ENCODE data around the gene ADRA2B.
"Not testable (repeated sequence)": the region's sequence is repeated elsewhere in the genome, so short reads cannot be mapped to it uniquely, and the experiment has no call there.

Gene ADRA2B

GRCh38 chr2:96071087-96071976 is 45.0 kb downstream of the ADRA2B start:
- DNase-seq (ENCODE audit: low read depth in 3 of 3, low spot score in 1 of 3): not testable (repeated sequence)

DNA sequence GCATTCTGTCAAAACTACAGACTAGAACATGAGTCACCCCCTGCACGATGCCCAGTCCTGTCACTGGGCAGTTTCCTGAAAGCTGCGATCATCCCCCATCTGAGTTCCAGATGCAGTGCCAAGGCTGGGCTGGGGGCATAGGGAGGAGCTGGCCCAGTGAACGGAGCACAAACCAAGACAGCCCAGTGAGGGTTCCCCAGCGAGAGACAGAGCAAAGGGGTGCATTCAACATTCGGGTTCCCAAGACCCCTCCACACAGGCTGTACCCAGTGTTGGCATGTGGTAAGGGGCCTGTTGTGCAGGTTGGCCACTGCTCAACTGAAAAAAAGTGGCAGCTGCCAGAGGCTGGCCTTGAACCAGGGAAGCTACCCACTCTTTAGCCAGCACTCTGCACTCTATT is 46.0 kb downstream of the ADRA2B start:
- DNase-seq (ENCODE audit: low read depth in 3 of 3, low spot score in 1 of 3): not testable (repeated sequence)

DNA sequence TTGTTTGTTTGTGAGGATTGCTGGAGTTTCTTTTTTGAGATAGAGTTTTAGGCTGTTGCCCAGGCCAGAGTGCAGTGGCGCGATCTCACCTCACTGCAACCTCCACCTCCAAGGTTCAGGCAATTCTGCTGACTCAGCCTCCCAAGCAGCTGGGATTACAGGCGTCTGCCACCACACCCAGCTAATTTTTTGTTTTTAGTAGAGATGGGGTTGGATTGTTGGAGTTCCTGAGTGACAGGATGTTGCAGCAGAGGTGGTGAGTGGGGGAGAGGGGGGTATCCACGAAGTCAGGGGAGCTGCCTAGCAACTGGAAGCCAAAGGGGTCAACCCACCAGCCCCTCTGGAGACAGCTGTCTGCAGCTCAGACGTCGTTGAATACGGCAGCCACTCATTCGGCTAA is 46.5 kb downstream of the ADRA2B start:
- not testable (repeated sequence) for DNase-seq (ENCODE audit: low read depth in 3 of 3, low spot score in 1 of 3)

- DNase-seq (ENCODE audit: low read depth in 3 of 3, low spot score in 1 of 3): not testable (repeated sequence)
Measured at GRCh38 chr2:96067902-96068581, 48.3 kb downstream of the ADRA2B start.

GRCh38 chr2:96067098-96067660 is 49.2 kb downstream of the ADRA2B start:
- not testable (repeated sequence) for DNase-seq (ENCODE audit: low read depth in 3 of 3, low spot score in 1 of 3)

- not testable (repeated sequence) for DNase-seq (ENCODE audit: low read depth in 3 of 3, low spot score in 1 of 3)
Measured at GRCh38 chr2:96066511-96066910, 49.9 kb downstream of the ADRA2B start.

DNA sequence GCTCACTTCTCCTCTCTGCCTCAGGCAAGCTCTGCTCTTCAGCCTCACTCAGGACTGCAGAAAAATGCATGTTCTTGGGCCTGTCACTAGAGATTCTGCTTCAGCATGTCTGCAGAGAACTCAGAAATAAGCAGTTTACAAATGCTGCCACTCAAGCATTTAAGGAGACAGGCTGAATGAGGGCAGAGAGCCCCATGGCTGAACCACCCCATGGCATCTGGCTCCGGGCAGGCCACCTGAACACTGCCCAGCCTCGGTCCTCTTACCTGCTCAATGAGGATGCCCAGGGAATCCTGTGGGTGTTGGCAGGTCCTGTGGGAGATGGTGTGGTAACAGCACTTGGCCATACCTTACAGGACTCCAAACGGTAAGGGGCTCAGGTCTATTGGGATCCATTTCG is 50.4 kb downstream of the ADRA2B start:
- DNase-seq (ENCODE audit: low read depth in 3 of 3, low spot score in 1 of 3): not testable (repeated sequence)

DNA sequence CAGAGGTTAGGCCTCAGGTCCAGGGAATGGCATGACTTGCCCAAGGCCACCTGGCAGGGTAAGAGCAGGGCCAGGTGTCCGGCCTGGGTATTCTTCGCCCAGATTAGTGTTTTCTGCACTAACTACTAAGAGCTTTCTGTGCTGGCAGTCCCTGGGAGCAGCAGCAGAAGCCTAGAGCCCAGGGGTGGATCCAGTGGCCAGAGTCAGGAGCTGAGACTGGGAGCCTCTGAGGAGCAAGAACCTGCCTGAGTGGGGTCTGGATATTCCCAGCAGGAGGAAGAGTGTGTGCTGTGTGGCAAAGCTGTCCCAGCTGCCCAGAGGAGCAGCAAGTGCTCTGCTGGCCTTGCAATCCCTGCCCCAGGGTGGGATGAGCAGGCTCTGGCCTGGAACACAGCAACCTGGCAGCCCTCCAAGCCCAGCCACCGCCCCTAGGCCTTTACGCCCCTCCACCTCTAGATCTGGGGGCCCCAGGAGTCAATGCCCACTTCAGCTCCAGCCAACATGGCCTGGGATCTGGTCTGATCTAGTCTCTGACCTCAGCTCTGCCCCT is 50.9 kb downstream of the ADRA2B start:
- no peak for DNase-seq (ENCODE audit: low read depth in 3 of 3, low spot score in 1 of 3)

DNA sequence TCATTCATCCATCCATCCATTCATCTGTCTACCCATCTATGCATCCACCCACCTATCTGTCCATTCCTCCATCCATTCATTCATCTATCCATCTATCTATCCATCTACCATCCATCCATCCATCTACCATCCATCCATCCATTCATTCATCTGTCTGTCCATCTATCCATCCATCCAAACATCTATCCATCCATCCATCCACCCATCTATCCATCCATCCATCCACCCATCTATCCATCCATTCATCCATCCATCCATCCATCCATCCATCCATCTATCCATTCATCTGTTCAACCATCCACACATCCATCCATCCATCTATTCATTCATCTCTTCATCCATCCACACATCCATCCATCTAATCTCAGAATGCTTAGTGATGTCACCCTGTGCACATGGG is 51.6 kb downstream of the ADRA2B start:
- DNase-seq (ENCODE audit: low read depth in 3 of 3, low spot score in 1 of 3): not testable (repeated sequence)

DNA sequence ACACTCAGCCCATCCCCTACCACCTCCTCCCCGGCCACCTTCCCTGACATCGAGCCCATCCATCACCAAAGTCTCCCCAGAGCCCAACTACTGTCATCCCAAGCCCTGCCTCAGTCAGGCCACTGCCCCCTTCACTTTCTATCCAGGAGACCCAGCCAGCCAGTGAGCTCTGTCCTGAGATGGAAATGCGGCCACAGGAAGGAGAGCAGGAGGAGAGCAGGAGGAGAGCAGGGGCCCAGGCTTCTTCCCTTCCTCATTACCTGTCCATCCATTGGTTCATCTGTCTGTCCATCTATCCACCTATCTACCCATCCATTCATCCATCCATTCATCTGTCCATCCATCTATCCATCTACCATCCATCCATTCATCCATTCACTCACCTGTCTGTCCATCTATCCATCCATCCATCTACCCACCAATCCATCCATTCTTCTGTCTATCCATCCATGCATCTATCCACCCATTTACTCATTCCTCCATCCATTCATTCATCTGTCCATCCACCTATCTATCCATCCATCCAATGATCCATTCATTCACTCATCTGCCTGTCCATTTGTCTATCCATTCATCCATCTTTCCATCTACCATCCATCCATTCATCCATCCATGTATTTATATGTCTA is 52.2 kb downstream of the ADRA2B start:
- DNase-seq (ENCODE audit: low read depth in 3 of 3, low spot score in 1 of 3): not testable (repeated sequence)

GRCh38 chr2:96063116-96063899 is 53.1 kb downstream of the ADRA2B start:
- DNase-seq (ENCODE audit: low read depth in 3 of 3, low spot score in 1 of 3): not testable (repeated sequence)
